ENCODE results near the gene DPEP2.
"Not testable (repeated sequence)": the region's sequence is repeated elsewhere in the genome, so short reads cannot be mapped to it uniquely, and the experiment has no call there.

The DPEP2 gene

DNA sequence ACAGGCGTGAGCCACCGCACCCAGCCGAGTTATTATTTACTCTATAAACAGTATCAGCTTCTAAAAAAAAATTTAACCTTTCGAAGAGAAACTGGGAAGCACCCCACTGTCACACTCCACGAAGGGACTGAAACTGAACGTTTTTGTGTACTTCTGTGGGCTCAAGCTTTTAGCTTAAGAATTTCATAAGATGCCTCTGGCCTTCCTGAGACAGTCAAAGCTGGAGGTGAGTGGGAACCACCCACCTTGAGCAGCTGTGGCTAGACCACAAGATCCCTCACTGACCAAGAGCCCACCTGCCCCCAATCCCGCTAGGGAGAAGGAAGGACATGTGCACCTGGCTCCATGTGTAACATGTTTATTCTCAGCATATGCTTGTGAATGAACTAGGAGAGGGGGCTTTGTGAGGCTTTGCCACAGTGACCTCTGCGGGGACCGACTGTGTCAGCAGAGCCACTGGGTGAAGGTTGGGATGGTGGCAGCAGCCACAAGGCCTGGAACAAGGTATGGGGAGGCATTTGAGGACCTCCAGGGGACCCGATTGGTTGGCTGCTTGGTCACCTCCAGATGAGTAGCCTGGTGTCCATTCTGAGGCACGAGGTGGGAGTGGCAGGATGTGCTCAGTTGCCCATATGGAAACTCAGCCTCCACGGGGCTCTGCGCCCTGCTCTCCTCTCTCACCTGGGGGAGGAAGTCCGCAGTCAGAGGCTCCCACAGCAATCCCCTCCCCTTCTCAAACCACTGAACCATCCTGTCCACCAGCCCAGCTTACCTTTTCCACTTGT lies 23.8 kb downstream of the DPEP2 start:
- no peak for DNase-seq

DNA sequence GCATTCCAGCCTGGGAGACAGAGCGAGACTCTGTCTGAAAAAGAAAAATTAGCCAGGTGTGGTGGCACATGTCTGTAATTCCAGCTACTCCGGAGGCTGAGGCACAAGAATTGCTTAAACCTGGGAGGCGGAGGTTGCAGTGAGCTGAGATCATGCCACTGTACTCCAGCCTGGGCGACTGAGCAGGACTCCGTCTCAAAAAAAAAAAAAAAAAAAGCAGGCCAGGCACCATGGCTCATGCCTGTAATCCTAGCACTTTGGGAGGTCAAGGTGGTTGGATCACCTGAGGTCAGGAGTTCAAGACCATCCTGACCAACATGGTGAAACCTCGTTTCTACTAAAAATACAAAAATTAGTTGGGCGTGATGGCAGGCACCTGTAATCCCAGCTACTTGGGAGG lies 27.0 kb downstream of the DPEP2 start:
- DNase-seq, result not testable (repeated sequence)

DNA sequence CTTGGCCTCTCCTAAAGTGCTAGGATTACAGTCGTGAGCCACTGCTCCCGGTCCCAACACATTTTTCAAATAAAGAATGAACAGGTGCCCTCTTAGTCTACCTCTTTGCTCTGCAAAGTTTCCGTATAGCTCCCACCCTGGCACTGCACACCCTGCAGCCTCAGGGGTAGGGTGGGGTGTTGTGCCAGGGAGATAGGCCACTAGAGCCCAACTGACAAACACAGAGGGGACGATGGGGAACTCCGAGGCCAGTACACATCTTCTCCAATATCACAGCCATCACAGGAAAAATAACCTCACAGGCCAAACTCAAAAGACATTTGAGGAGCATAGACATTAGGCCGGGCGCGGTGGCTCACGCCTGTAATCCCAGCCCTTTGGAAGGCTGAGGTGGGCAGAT lies 28.2 kb downstream of the DPEP2 start:
- DNase-seq, result no peak

DNA sequence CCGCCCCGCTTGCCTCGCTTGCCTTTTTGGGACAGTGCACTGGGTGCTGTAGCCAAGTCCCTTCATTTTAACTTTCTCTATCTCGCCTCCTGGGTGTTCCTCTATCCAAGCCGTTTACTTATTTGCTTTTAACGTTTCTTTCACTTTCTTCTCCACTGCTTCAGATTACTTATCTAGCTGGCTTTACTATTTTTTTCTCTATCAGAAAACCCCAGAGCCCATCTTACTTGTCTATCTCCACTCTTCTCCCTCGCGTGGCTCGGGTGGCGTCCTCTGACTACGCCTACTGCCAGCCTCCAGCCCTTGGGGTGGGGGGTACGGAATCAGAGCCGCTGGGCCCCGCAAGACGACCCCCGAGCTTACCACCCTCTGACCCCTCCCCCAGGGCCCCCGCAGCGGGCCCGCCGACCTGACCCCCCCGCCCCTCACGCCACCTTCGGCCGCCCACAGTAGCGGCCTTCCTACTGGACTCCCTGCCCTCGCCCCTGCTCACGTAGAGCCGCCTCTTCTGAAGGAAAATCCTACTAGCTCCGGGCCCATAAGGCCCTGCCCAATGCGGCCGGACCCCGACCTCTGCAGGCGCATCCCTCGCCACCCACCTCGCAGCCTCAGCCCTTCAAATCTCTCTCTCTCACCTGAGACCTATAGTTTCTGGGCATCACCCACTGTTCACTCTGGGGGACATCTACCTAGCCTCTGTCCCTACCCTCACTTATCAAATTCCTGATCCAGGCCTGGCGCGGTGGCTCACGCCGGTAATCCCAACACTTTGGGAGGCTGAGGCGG lies 29.8 kb downstream of the DPEP2 start:
- no peak for DNase-seq

DNA sequence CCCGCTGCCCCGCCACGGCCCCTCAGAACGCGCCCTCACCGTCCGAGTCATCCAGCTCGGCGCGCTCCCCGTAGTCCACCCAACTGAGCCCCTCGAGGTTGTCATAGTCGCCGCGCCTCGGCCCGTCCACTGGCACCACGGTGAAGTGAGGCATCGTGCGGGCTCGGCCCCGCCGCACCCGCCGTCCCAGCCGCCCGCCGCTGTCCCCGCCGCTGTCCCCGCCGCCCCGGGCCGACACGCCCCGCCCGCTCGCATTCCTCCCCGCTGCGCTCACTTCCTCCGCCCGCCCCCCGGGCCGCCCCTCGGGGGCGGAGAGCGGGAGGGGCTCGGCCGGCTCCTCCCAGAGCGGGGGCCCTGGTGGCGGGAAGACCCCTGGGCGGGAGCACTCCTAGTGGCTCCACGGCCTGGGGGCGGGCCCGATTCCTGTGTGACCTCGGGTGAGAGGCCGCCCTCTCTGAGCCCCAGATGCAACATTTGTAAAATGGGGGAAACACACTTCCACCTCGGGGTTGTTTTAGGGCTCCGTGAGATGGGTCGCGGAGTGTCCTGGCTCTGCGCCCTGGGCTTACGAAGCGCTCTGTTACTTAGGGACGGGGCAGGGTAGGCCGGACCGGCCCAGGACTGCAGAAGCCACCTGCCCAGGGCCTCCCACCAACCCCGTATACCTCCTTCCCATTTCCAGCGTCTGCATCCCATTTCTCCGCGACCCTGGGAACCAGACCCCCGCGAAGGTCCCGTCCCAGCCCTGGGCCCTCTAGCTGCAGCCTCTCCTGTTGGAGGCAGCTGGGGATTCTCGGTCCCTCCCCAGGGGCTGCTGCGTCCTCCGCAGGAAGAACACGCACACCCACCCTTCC lies 30.7 kb downstream of the DPEP2 start, which contains the start of gene SLC12A4:
Gene SLC12A4 (minus strand): TSS at position 238 of the 854 bp plus-strand sequence. CDS start 84 bp downstream, at position 154.
- DNase-seq, result peak; percentile 77 to 92 (median 82)

DNA sequence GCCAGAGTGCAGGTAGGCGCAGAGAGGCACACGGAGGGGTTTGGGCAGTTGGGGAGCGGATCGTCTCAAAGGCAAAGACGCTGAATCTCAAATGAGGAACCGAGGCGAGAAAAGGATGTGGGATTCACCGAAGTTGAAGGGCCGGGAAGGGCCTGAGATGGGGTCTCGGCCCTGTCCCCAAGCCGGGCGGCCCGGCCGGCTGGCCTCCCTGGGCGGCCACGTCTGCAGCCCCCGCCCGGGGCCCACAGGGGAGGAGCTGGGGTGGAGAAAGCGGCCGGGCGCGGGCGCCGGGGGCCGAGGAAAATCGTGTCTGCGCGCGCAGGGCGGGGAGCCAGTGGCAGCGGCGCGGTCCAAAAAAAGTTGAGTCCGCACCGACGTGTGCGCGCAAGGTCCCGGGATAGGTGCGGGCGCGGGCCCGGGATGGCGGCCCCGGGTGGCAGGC lies 31.3 kb downstream of the DPEP2 start:
- peak; percentile 40 to 67 (median 44) for DNase-seq

DNA sequence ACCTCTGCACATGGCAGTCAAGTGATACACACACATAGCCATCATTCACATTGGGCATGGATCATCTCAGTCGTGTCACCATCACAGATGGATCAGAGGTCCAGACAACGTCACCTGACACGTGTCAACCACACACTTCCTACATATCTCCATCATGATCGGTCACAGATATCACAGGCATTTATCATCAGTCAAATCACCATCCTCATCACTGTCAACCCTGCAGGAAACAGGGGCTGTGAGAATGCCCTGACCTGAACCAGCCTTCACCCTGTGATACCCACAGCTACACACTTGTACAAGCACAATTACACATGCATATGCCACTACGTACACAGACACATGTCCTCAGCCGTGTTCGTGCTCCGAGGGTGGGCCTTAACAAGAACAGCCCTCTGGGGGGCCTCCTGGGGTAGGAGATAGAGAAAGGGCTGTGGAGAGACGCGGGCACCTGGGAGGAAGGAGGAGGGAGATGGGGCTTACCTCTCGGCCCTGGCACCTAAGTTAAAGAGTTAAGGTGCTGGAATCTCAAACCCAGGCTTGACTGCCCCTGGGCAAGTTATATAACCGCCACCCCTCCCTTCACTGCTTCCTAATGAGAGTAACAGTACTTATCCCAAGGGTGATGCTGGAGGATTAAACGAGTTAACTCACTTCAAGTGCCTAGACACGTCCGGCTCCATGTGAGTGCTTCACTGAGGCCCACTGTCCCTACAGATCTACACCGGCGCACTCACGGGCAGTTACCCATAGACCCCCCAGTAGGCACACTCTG lies 31.9 kb downstream of the DPEP2 start:
- peak in 1 of 4 experiments; percentile 22 for DNase-seq

DNA sequence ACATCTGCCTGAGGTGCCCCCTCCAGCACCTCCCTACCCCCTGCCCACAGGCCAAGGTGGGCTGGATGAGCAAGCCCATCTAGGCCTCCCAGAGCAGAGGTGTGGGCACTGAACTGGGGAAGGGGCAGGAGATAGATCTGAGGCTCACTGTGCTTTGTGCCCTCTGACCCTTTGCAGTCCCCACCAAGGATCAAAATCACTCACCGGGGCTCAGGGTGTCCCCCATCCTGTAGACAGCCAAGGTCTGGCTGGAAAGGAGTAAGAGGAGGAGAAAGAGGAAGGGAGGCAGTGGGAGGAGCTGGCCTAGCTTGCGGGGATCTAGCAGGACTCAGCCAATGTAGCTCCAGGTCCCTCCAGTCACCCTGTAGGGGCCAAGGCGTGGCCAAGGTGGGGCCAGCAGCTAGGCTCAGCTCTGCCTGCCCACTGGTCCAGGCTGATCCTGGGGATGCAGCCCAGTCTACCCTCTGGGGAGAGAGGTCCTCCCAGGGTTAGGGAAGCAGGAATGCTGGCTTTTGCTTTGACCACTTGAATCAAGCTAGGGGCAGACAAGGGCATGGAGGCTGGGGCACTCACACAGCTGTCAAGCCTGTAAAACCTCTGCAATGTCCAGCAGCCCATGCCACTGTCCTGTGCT lies 32.6 kb downstream of the DPEP2 start:
- DNase-seq, result peak in 3 of 4 experiments; percentile 29 to 57 (median 51)

DNA sequence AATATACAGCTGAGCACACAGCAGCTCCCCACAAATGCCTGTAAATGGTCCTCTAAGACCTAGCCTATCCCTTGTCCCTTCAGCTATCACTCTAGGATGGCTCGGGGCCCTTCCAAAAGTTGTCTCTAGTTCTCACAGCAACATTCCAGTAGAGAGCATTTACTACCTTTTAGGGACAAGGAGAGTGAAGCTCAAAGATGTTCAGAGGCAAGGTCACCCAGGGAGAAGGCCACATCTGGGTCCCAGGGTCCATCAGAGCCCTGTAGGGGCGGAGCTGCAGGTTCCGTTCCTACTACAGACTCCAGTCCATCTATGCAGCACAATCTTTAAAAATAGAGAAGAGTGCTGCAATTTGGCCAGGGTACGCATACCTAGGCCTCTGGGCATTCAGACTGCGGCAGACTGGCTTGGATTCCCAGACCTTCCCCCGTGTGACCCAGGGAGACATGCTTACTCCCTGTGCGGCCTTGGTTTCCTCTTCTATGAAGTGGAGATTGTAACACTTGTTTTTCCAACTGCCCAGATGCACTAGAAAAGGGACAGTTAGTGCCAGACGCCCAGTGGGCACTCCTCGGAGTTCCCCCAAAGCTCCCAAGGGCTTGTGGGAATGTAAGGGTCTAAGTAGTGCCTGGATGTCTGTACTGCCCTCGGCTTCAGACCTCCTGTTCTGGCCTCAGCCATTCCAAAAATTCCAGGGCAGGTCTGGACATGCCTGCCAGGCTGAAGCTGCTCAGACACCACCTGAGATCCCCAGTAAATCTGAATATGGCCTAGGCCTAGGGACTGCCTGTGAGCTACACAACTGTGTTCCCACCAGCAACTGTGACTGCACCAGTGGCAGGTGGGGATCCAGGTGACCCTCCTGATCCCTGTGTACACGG lies 33.4 kb downstream of the DPEP2 start:
- DNase-seq, result no peak

DNA sequence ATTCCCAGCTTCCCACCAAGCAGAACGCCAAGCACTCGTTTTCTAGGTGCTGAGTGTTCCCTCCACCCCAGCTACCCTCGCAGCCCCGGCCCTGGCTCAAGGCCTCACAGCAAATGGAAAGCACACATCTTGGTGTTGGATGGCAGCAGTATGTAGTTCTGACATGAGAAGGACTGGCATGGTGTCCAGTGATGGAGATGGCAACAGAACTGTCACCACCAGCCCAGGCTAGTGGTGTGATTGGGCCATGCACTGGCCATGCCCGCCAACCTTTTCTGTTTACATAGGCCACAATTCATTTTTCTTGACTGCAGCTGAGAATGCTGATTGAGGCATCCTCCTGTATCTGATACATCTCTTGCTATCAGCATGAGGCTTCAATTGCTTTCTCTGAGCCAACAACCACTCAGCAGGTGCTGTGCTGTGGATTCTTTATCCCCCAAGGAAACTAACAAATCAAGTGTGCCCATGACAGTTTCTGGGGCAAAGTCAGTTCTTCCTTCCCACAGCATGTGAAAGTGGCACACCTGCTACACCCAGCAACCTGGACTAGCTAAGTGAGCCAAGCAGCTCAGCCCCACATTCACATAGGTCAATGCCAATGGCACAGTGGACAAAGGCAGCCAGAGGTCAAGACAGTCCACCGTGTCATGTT lies 34.7 kb downstream of the DPEP2 start:
- no peak for DNase-seq

DNA sequence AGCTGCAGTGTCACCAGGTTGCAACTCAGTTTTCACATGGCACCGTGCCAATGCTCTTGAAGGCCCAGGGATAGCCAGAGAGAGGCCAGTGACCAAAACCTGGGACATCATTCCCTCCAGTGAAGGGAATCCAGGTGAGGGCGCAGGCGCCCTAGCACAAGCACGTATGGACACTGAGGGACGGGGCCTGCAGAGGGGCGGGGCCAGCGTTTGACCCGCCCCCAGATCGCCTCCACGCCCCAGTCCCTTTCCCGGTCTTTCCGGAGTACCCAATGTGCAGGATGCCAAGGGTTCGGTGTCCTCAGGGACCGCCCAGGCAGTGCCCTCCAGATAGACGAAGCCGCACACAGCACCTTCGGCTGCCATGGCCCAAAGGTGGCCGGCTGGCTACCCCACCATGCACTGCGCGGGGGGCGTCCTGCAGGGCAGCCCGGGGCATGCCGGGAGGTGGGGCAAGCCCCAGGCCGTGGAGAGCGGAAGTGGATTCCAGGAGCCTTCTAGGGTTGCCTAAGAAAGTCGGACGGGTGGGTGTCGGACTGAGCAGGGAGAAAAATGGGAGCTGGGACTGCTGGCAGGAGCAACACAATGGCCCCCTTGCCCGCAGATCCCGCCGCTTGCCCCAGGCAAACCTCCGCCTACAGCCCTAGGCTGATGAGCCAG lies 35.5 kb downstream of the DPEP2 start:
- no peak for DNase-seq

DNA sequence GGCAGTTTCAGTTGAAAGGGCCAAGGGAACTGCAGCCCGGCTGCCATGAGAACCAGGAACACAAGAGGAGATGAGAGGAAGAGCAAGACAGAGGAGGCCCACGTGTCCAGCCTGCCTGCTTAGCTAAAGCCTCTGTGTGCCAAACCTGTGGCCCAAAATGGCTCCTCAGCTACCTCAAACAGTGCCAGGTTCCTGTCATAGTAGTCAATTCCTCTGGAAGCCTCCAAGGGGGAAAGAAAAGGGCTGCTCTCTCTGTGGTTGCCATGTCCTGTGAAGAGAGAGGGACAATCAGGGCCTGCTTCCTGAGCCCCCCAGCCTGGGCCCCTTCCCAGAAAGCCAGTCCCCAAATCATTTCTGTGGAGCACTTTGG lies 36.0 kb downstream of the DPEP2 start:
- no peak for DNase-seq

DNA sequence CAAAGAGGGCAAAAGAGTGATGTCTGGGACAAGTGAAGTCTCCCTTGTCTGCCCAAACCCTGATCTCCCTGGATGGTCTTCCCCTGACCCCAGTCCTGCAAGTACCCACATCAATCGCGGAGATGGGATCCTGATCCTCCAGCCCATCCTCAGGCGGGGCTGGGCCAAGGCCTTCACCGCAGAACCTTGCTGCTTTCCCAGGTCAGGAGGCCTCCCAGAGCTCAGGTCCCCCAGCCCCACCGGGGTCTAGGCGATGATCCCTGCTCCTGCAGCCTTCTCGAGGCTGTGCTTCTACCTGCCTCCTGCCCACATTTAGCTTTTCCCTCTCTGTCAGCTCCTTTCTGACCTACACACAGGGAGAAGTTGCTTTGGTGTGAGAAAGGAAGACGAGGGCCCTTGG lies 37.1 kb downstream of the DPEP2 start:
- no peak for DNase-seq

DNA sequence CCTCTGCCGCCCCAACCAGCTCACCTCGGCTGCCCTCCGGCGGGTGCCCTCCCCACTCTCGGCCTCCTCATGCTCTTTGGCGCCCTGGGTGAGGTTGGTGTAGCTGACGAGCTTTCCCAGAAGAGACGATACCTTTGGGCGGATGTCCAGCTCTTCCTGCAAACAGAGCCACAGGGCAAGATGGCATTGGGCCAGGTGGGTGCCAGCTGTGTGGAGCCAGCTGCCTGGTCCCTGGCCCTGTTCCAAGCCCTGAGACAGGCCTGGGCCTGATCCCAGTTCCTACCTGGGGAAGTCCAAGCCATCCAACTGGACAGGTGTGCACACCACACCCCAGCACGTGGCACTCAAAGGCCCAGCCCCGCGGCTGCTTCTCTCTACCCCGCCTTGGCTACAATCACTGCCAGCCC lies 37.7 kb downstream of the DPEP2 start:
- no peak for DNase-seq

DNA sequence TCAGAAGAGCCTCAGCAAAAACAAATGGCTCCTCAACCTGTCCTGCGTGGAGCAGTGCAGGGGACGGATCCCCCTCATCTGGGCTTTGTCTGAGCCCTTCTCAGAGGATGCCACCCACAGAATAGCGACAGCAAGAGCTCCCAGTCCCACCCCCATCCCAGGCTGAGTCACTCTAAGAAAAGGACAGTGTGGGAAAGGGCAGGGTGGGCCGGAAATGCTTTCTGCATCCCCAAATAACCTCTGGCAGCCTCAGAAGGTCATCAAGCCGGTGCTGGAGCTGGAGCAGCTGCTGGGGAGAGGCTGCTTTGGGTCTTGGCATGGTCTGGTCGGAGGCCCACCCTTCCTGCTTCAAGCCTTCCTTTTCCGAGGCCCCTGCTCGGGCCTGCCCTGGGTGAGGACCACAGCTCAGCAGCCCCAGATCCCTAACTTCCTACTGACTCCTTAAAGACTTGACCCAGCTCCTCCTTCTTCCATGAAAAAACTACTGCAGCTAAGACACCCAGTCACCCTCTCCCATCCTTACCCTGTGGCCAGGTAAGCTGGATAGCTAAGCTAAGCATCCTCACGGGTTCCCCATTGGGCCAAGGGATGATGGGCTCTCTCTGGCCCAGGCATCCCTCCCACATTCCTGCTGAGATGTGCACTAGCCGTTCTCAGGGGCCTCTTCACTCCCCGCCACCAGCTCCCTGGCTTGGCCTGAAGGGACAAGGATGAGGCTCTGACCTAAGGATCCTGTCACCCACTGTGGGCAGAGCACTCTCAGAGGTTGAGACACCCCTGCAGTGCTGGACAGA lies 39.6 kb downstream of the DPEP2 start:
- DNase-seq, result no peak

DNA sequence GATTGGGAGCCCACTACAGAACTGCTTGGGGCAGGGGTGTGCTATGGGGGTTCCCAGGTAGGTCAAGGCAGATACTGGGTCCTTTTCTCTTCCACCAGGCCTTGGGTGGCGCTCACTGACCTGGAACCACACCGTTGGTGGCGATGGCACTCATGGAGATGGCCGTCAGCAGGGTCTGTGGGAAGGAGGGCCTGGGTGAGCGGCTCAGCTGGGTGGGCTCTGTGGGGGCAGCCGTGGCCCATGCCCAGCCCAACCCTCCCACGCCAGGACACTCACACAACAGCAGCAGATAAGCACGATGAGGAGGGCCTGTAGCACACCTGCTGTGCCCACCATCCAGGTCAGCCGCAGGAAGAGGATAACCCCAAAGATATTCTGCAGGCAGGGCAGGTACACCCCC lies 41.7 kb downstream of the DPEP2 start:
- DNase-seq, result no peak

DNA sequence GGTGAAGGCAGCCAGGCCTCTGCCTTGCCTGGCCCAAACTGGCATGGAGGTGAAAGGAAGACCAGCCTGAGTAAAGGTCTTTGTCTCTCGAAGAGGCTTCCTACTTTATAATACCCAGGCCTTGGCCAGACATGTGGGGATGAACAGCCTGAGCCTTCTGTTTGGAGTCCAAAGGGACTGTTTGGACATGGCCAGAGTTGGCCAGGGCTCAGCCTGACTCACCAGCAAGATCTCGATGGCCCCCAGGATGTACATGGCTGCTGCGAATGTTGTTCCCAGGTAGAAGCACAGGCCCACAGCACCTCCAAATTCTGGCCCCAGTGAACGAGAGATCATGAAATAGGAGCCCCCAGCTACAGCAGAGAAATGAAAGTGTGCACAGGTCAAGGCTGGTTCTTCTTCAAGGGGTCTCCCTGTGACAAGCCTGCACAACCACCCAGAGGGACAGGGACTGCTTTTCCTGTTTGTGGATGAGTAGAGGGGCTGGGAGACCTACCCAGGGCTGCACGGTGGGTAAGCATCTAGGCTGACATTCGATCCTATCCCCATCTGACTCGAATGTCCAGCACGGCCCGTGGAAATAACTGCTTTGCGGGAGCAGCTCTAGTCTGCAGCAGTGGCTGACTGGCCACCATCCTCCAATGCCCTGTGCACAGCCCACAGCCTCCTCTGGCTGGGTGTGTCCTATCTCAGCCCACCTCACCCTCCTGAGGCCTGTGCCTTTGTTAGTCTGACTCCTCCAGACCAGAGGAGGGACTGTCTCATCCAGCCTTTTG lies 44.7 kb downstream of the DPEP2 start:
- DNase-seq, result no peak

All from suppressor macrophage (primary cell).